NCI-H1694 treated with DMSO at 0.1 percent for 48 hours (cell line): Measurements from ENCODE around the gene KRTAP4-5.
"Not testable (repeated sequence)": the region's sequence is repeated elsewhere in the genome, so short reads cannot be mapped to it uniquely, and the experiment has no call there.

Source experiments
- DNase-seq: peaks from one replicate; lab custom pipeline; 2025; lab: John Stamatoyannopoulos, UW

Gene KRTAP4-5

DNA sequence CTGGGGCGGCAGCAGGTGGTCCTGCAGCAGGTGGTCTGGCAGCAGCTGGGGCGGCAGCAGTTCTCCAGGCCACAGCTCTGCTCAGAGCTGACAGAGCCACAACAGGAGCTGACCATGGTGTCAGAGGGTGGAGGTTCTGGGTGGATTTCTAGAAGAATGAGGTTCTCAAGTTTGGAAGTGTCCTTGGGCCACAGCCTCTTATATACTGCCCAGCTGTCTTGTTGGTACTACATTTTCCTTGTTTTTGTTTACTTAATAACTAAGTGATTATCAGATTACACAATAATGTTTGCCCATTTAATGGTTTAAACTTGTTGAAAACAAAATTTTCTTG is at the start of gene KRTAP4-5:
KRTAP4-5 (minus strand) TSS at position 174 of the 334 bp plus-strand sequence; CDS start at position 116, 58 bp downstream.
- DNase-seq, result no peak

DNA sequence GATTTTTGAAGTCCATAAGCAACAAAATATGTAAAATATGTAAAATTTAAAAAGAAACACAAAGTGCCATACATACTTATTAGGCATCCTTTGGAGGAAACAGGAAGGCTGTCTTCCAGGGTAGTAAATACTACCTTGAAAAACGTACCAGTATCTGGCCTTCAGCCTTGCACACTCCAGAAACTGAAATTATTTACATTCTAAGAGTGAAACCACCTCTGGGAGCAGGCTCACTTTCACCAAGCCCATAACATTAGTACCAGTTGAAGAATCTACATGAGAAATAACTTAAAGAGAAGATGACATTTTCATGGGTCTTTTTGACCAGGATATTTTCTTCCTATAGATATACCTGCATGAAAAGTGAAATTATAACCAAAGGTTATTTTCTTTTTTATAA is 46.4 kb upstream of the KRTAP4-5 start:
- no peak for DNase-seq

DNA sequence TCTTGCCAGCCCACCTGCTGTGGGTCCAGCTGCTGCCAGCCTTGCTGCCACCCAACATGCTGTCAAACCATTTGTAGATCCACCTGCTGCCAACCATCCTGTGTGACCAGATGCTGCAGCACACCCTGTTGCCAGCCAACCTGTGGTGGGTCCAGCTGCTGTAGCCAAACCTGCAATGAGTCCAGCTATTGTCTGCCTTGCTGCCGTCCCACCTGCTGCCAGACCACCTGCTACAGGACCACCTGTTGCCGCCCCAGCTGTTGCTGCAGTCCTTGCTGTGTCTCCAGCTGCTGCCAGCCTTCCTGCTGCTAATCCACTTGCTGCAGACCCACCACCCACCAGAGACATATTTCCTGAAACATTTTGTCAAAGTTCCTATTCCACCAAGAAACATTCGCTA is 40.7 kb upstream of the KRTAP4-5 start:
- no peak for DNase-seq

DNA sequence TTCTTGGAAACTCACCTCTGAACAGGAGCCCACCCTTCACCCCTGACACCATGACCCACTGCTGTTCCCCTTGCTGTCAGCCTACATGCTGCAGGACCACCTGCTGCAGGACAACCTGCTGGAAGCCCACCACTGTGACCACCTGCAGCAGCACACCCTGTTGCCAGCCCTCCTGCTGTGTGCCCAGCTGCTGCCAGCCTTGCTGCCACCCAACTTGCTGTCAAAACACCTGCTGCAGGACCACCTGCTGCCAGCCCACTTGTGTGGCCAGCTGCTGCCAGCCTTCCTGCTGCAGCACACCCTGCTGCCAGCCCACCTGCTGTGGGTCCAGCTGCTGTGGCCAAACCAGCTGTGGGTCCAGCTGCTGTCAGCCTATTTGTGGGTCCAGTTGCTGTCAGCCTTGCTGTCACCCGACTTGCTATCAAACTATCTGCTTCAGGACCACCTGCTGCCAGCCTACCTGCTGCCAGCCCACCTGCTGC is 40.3 kb upstream of the KRTAP4-5 start, which contains the start of gene KRTAP9-1:
KRTAP9-1 (plus strand) TSS at position 51 of the 482 bp plus-strand sequence; CDS start at position 51, 0 bp downstream.
- DNase-seq, result not testable (repeated sequence)

DNA sequence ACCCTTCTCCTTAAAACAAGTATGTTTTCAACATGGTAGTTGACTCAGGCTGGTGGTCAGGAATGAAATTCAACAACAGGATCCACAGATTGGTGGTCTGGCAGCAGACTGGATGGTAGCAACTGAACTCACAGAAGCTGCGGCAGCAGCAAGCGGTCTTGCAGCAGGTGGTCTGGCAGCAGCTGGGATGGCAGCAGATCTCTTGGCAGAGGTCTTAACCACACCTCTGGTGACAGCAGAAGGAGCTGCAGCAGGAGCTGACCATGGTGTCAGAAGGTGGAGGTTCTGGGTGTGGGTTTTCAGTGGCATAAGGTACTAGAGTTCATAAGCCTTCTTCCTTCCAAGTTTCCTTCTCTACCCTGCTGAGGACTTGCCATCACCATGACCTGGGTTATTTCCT is 37.2 kb upstream of the KRTAP4-5 start:
- DNase-seq, result no peak

DNA sequence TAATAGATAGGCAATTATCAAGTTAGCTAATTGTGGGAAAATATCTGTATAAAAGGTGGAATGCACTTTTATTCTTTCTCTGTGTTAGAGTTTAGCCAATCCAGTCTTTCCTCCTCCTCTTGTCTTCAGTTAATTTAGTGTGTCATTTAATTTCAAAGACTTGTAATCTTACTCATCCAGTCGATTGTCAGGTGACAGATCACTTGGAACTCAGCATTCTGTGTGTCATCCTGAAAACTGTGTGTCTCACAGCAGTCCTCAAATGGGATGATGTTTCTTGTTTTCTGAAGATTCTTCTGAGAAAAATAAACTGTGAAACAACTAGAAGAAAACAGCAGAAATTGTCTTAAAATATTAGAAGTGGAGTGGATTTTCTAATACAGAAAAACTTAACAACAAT is 35.4 kb upstream of the KRTAP4-5 start:
- no peak for DNase-seq

DNA sequence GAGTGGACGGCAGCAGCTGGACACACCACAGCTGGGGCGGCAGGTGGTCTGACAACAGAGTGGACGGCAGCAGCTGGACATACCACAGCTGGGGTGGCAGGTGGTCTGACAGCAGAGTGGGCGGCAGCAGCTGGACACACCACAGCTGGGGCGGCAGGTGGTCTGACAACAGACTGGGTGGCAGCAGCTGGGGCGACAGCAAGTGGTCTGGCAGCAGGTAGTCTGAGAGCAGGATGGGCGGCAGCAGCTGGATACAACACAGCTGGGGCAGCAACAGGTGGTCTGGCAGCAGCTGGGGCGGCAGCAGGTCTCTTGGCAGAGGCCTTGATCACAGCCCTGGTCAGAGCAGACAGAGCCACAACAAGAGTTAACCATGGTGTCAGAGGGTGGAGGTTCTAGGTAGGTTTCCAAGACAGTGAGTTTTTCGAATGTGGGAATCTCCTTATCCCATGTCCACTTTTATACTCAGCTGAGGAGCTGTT is 34.9 kb upstream of the KRTAP4-5 start, which contains the start of gene KRTAP4-1:
KRTAP4-1 (minus strand) TSS at position 432 of the 482 bp plus-strand sequence; CDS start at position 375, 57 bp downstream.
- DNase-seq, result no peak

DNA sequence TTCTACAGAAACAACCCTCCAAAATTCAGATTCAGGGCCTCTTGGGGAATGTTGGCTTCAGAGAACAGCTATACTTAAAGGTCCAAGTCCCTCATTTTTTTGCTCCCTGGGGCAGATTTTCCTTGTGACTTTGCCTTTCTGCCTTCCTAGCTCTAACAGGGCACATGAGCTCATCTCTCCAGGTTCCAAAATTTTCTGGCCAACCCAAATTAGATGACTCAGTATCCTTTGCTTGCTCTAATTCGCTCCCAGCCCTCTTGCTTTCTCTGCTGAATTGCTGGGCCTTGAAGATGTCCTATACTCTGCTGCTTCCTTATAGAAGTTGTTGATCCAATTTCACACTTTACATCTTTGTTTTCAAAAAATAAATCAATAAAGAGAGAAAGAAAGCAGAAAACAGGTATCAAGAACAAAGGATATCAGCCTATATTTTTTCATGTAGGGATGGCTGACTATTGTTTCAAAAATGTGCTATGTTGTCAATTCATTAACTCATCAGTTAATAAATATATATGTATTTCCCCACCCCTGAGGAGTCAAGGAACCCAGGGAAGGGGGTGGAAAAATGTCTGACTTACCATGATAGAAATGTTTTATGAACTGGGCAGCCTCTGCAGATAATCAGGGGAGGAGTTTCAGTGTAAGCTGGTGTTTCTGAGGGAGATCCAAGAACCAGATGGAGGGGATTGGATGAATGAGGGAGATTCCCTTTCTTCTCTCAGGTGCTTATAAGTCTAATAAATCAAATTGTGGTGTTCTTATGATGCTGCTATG is 29.4 kb upstream of the KRTAP4-5 start:
- no peak for DNase-seq

DNA sequence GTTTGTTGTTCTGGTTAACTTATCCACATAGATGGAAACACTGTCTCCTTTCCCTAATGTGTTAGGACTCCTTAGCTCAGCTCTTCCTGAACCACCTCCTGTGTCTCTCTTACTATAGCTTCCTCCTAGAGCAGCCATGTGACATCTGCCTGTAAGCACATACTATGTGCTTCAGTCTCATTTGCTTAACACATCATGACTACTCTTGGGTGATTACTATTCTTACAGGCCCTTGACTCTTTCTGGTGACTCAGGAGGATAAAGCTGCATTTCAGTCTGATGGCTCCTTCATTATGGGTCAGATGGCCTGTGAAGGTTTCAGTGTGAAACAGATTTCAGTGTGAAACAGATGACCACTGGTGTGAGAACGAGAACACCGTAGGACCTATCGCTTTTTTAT is 28.7 kb upstream of the KRTAP4-5 start:
- DNase-seq, result no peak

DNA sequence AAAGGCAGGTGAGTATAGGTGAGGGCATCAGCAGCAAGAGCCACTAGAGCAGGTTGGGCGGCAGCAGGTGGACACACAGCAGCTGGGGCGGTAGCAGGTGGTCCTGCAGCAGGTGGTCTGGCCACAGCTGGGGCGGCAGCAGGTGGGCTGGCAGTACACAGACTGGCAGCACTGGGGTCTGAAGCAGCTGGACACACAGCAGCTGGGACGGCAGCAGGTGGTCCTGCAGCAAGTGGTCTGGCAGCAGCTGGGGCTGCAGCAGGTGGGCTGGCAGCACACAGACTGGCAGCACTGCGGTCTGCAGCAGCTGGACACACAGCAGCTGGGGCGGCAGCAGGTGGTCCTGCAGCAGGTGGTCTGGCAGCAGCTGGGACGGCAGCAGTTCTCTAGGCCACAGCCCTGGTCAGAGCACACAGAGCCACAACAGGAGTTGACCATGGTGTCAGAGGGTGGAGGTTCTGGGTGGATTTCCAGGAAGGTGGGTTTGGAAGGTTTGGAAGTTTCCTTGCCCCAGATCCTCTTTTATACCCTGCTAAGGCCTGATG is 28.2 kb upstream of the KRTAP4-5 start, which contains the start of gene KRTAP4-2:
KRTAP4-2 (minus strand) TSS at position 495 of the 545 bp plus-strand sequence; CDS start at position 438, 57 bp downstream.
- no peak for DNase-seq

DNA sequence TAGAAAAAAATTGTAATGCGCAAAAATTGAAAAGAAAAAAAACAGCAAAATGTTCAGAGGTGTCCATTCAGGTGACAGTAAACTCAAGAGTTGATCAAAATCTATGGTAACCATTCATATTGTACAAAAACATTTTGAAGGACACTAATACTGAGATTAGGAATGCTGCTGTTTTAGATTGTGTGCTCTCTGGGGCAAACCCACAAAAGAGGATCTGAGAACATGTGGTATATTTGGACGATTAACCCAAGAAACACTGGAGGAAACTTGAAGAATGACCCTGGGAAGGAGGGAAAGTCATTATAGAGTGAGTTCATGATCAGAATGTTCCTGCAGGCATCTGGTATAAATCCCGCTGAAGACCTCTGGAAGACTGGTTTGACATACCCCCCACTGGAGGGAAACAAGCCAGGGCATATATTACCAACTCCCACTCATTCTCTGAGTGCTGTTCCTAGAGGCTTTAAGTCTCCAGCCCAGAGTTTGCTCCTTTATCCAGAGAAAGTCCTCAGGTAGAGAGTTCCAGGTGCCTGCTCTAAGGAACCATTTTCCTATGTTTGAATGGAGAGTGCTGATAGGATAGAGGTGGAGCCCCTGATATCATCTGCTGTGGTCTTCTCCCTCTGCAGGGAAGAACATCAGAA is 27.2 kb upstream of the KRTAP4-5 start:
- DNase-seq, result no peak

DNA sequence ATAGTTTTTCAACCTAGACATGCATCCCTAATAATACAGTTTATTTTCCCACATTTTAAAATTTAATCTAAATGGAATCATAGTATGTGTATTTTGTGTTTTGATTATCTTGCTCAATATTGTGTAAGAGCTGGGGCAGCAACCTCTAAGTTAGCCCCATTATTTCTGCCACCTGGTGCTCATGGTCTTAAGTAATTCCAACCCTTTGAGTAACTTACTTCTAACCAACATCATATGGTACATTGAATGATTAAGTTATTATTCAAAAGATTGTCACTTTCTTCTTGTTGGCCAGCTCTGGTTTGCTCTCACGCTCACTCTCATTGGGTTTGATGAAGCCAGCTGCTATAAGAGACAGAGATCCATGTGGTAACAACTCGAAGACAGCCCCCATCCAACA is 22.3 kb upstream of the KRTAP4-5 start:
- DNase-seq, result no peak

DNA sequence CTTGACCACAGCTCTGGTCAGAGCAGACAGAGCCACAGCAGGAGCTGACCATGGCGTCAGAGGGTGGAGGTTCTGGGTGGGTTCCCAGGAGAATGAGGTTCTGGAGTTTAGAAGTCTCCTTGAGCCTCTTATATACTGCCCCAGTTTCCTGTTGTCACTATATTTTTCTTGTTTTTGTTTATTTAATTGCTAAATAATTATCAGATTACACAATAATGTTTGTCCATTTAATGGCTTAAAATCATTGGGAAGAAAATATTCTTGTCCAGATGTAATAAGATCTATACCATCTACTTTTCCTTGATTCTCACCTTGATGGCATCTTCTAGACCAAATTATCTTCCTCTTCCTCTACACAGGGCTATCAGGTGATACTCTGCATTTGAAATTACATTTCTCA is 18.5 kb upstream of the KRTAP4-5 start, which contains the start of gene KRTAP4-3:
KRTAP4-3 (minus strand) TSS at position 101 of the 400 bp plus-strand sequence; CDS start at position 52, 49 bp downstream.
- DNase-seq, result no peak

DNA sequence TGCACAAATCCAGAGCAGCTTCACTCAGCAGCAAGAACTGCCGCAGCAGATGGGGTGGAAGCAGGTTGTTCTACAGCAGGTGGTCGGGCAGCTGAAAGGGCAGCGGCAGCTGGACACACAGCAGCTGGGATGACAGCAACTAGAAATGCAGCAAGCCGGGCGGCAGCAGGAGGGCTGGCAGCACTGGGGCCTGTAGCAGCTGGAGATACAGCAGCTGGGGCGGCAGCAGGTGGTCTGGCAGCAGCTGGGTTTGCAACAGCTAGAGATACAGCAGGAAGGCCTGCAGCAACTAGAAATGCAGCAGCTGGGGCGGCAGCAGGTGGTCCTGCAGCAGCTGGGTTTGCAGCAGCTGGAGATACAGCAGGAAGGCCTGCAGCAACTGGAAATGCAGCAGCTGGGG is 17.9 kb upstream of the KRTAP4-5 start:
- no peak for DNase-seq

DNA sequence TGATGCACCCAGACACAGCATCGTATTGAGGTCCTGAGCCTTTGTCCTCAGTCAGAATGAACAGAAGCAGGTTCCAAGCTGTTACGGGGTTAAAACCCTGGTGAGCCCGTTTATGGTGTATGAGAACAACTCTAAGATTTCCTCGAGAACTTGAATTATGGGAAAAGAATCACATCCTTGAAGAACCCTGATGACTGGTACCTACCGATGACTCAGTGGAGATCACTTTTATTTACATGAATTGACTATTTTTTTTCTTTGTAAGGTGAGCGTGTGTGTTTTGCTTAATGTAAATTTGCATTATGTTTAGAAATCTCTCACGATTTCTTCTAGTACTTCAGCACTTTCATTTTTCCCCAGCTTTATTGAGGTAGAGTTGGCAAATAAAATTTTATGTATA is 14.2 kb upstream of the KRTAP4-5 start:
- no peak for DNase-seq

DNA sequence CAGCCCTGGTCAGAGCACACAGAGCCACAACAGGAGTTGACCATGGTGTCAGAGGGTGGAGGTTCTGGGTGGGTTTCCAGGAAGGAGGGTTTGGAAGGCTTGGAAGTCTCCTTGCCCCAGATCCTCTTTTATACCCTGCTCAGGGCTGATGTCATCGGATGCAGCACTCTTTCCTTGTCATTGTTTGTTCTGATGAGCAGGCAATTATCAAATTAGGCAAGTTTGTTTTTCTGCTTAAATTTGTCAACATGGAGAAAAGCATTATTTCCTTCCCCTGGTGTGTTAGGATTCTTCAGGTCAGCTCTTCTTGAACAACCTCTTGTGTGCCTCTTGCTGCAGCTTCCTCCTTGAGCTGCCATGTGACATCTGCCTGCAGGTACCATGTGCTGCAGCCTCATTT is 11.0 kb upstream of the KRTAP4-5 start, which contains the start of gene KRTAP4-4:
KRTAP4-4 (minus strand) TSS at position 101 of the 400 bp plus-strand sequence; CDS start at position 44, 57 bp downstream.
- no peak for DNase-seq

DNA sequence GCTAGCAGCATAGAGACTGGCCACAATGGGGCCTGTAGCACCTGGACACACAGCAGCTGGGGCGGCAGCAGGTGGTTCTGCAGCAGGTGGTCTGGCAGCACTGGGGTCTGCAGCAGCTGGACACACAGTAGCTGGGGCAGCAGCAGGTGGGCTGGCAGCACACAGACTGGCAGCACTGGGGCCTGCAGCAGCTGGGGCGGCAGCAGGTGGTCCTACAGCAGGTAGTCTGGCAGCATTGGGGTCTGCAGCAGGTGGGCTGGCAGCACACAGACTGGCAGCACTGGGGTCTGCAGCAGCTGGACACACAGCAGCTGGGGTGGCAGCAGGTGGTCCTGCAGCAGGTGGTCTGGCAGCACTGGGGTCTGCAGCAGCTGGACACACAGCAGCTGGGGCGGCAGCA is 10.6 kb upstream of the KRTAP4-5 start:
- not testable (repeated sequence) for DNase-seq

DNA sequence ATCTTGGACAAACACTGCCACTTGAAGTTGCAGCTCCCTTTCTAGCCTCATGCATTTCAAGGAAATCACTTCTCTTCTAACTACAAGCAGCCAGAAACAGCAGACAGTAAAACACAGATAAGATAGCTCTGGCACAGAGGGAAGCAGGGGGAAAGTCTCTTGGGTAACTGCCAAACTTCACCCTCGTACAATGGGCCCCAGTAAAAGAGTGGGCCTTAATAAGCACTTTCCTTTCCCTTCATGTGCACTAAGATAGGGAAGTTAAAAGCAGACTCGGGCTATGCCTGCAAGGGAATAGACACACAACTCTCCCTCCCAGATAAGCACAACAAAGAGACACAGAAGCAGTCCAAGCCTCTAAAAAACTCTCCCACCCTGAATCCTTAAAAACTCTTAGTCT is 4.2 kb upstream of the KRTAP4-5 start:
- no peak for DNase-seq

DNA sequence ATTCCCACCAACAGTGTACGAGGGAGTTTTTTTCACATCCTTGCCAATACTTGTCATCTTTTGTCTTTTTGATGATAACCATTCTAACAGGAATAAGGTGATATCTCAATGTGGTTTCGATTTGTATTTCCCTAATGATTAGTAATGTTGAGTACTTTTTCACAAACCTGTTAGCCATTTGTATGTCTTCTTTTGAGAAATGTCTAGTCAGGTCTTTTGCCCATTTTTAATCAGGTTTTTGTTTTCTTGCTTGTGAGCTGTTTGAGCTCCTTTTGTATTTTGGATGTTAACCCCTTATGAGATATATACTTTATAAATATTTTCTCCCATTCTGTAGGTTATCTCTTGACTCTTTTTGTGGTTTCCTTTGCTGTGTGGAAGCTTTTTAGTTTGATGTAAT is 1.9 kb upstream of the KRTAP4-5 start:
- no peak for DNase-seq

DNA sequence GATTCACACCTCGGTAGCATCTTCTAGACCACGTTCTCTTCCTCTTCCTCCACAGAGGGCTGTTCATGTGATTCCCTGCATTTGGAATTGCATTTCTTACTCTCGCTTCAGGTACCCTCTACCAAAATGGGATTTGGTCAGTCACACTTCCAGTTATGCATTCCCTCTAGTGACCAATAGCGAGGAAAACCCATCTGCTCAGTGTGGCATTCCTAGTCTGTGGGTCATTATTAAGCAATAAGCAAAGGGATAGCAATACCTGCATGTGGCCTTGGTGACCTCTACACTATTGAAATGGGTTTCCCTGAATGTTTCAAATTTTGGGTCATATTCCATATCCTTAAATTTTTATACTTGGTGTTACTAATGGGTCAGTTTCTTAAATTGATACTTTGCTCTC is 401 bp upstream of the KRTAP4-5 start:
- DNase-seq, result no peak

DNA sequence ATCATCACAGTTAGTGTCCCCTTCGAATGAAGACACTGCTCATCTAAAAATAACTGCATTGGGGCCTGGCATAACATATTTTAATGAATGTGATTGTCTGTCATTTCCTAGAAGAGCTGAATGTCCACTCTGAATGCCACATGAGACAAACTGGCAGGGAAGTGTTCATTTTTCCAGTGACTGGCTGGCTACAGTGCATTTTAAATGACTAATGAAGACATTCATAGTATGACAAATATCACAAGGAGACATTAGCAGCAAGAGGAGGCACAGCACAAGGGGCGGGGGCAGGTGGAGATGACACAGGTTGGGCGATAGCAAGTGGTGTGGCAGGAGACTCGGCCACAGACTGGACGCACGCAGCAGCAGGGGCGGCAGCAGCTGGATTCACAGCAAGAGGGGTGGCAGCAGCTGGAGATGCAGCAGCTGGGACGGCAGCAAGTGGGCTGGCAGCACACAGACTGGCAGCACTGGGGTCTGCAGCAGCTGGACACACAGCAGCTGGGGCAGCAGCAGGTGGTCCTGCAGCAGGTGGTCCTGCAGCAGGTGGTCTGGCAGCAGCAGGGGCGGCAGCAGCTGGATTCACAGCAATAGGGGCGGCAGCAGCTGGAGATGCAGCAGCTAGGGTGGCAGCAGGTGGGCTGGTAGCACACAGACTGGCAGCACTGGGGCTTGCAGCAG is 514 bp downstream of the KRTAP4-5 start:
- DNase-seq, result not testable (repeated sequence)
